H1 (cell line): ENCODE data around the gene MYO7B. TPM values are rescaled to one million over a fixed set of nuclear protein-coding genes. Genes with fewer than 3 reads are reported as not detected.

Source experiments
- CTCF ChIA-PET: fragments of 300-600 bp; sonication (Branson Sonifier 250); formaldehyde crosslinking; loops from one replicate; lab custom pipeline; 2021; ENCODE audit not compliant: partially characterized antibody; lab: Charles Lee
- POLR2A ChIA-PET: fragments of 300-600 bp; sonication (Branson Sonifier 250); formaldehyde crosslinking; loops from one replicate; lab custom pipeline; 2021; ENCODE audit warnings: inconsistent platforms; ENCODE audit not compliant: partially characterized antibody; lab: Charles Lee
- DNase-seq, 2 experiments: peaks; one replicate each; pipeline versions ENCODE4 v3.0.0 to v3.0.0-alpha.2; 2010 to 2022; ENCODE audit warnings: low spot score in 2 of 2, low read depth in 1 of 2, mixed read lengths in 1 of 2
- FAIRE-seq: peaks from 2 replicates; lab custom pipeline; 2011; peaks lifted over from hg19 to GRCh38; lab: Jason Lieb, UNC
- H2AFZ ChIP-seq: 2 replicates; pipeline ENCODE4 v1.8.1; 2012; ENCODE audit warnings: low read length, inconsistent platforms
- H2AK5ac ChIP-seq: 2 replicates; pipeline ENCODE4 v1.6.1; 2013; ENCODE audit warnings: low read depth, low read length
- H2BK120ac ChIP-seq: replicated peaks from 2 replicates; pipeline ENCODE3; 2013; ENCODE audit warnings: low read depth, low read length, inconsistent platforms
- H2BK12ac ChIP-seq: 2 replicates; pipeline ENCODE4 v1.6.1; 2013; ENCODE audit warnings: low read depth, low read length
- H2BK15ac ChIP-seq: 2 replicates; pipeline ENCODE4 v1.6.1; 2013; ENCODE audit warnings: low read length
- H2BK20ac ChIP-seq: 2 replicates; pipeline ENCODE4 v1.6.1; 2013; ENCODE audit warnings: low read length
- H2BK5ac ChIP-seq: 2 replicates; pipeline ENCODE4 v1.6.1; 2013; ENCODE audit warnings: low read depth, low read length
- H3K14ac ChIP-seq: 2 replicates; pipeline ENCODE4 v1.6.1; 2013; ENCODE audit warnings: inconsistent platforms; ENCODE audit not compliant: insufficient read length
- H3K18ac ChIP-seq: 2 replicates; pipeline ENCODE4 v1.6.1; 2013; ENCODE audit warnings: low read length; ENCODE audit errors: extremely low read depth
- H3K23ac ChIP-seq: 2 replicates; pipeline ENCODE4 v1.6.1; 2013; ENCODE audit warnings: inconsistent platforms; ENCODE audit not compliant: insufficient read length
- H3K23me2 ChIP-seq: 2 replicates; pipeline ENCODE4 v1.6.1; 2013; ENCODE audit warnings: low read depth, low read length
- H3K27ac ChIP-seq: 2 replicates; pipeline ENCODE4 v1.6.1; 2011; ENCODE audit warnings: low read depth, low read length, inconsistent platforms
- H3K27me3 ChIP-seq, 4 experiments: replicated peaks in 1 of 4; 1 replicate in 1 of 4; 2 replicates in 3 of 4; pipeline versions ENCODE4 v1.6.1 to v1.8.1; 2011 to 2013; ENCODE audit warnings: low read length in 3 of 4, mild to moderate bottlenecking in 3 of 4, inconsistent platforms in 2 of 4, mixed read lengths in 2 of 4, moderate library complexity in 1 of 4; ENCODE audit not compliant: control insufficient read depth in 3 of 4, insufficient read depth in 3 of 4; ENCODE audit errors: extremely low read depth in 1 of 4
- H3K36me3 ChIP-seq, 4 experiments: 2 replicates each; pipeline versions ENCODE4 v1.6.1 to v1.8.1; 2011 to 2013; ENCODE audit warnings: mild to moderate bottlenecking in 4 of 4, low read length in 3 of 4, moderate library complexity in 2 of 4, control low read depth in 1 of 4, inconsistent platforms in 1 of 4; ENCODE audit not compliant: insufficient read depth in 4 of 4, control insufficient read depth in 2 of 4
- H3K4ac ChIP-seq: replicated peaks from 2 replicates; pipeline ENCODE3; 2013; ENCODE audit warnings: low read length, low read depth, mixed read lengths, inconsistent platforms; ENCODE audit not compliant: insufficient read length
- H3K4me1 ChIP-seq, 4 experiments: replicated peaks in 1 of 4; 1 replicate in 1 of 4; 2 replicates in 3 of 4; pipeline versions ENCODE4 v1.6.1 to v1.8.1; 2011 to 2013; ENCODE audit warnings: low read length in 3 of 4, inconsistent platforms in 2 of 4, mixed read lengths in 1 of 4; ENCODE audit not compliant: insufficient read depth in 4 of 4, control insufficient read depth in 3 of 4
- H3K4me2 ChIP-seq, 2 experiments: 2 replicates each; pipeline versions ENCODE4 v1.6.1 to v1.8.1; 2011 to 2013; ENCODE audit warnings: low read depth in 2 of 2, low read length in 2 of 2, control low read depth in 1 of 2, inconsistent platforms in 1 of 2, mild to moderate bottlenecking in 1 of 2; ENCODE audit not compliant: insufficient read depth in 1 of 2
- H3K4me3 ChIP-seq, 4 experiments: fragments of 200-600, 300-600 bp in 1 of 4; sonication (generic), shearing (Covaris generic), sonication (Bioruptor Twin) in 1 of 4; 2 replicates each; pipeline versions ENCODE4 v1.5.1 to v1.8.1; 2011 to 2016; ENCODE audit warnings: low read length in 4 of 4, low read depth in 3 of 4, control low read depth in 2 of 4, inconsistent platforms in 2 of 4, mild to moderate bottlenecking in 2 of 4, mixed read lengths in 1 of 4, moderate library complexity in 1 of 4; ENCODE audit not compliant: insufficient read depth in 2 of 4; ENCODE audit errors: extremely low read depth in 1 of 4
- H3K56ac ChIP-seq: replicated peaks from 2 replicates; pipeline ENCODE3; 2013; ENCODE audit warnings: low read depth, mild to moderate bottlenecking, mixed read lengths, low read length, inconsistent platforms; ENCODE audit not compliant: insufficient read length
- H3K79me1 ChIP-seq: 2 replicates; pipeline ENCODE4 v1.6.1; 2013; ENCODE audit warnings: low read depth, low read length, control low read depth
- H3K79me2 ChIP-seq, 2 experiments: 2 replicates each; pipeline versions ENCODE4 v1.6.1 to v1.8.1; 2012 to 2013; ENCODE audit warnings: low read length in 2 of 2, mild to moderate bottlenecking in 2 of 2, inconsistent platforms in 1 of 2; ENCODE audit not compliant: insufficient read depth in 2 of 2, control insufficient read depth in 1 of 2
- H3K9ac ChIP-seq, 4 experiments: replicated peaks in 1 of 4; 1 replicate in 1 of 4; 2 replicates in 3 of 4; pipeline versions ENCODE4 v1.6.1 to v1.8.1; 2011 to 2013; ENCODE audit warnings: low read depth in 3 of 4, low read length in 3 of 4, control low read depth in 2 of 4, mild to moderate bottlenecking in 2 of 4, moderate library complexity in 2 of 4, inconsistent platforms in 1 of 4; ENCODE audit errors: extremely low read depth in 1 of 4
- H3K9me3 ChIP-seq, 2 experiments: 2 replicates each; pipeline versions ENCODE4 v1.6.1 to v1.8.1; 2012 to 2013; ENCODE audit warnings: mild to moderate bottlenecking in 2 of 2, moderate library complexity in 2 of 2, control low read depth in 1 of 2, inconsistent platforms in 1 of 2, low read depth in 1 of 2, low read length in 1 of 2, mixed read lengths in 1 of 2; ENCODE audit not compliant: insufficient read depth in 2 of 2
- H4K20me1 ChIP-seq, 2 experiments: replicated peaks in 1 of 2; 2 replicates each; pipeline versions ENCODE3 to v1.8.1; 2011 to 2013; ENCODE audit warnings: inconsistent platforms in 2 of 2, low read length in 2 of 2, mild to moderate bottlenecking in 1 of 2; ENCODE audit not compliant: insufficient read depth in 2 of 2, control insufficient read depth in 1 of 2
- H4K5ac ChIP-seq: 2 replicates; pipeline ENCODE4 v1.6.1; 2013; ENCODE audit warnings: low read length, low read depth, mixed read lengths, inconsistent platforms; ENCODE audit not compliant: insufficient read length
- H4K8ac ChIP-seq: 2 replicates; pipeline ENCODE4 v1.8.0; 2013; ENCODE audit warnings: mild to moderate bottlenecking, moderate library complexity, low read length, inconsistent platforms; ENCODE audit not compliant: insufficient read depth; ENCODE audit errors: extremely low read depth
- H4K91ac ChIP-seq: replicated peaks from 2 replicates; pipeline ENCODE3; 2013; ENCODE audit warnings: low read length, mixed read lengths, inconsistent platforms; ENCODE audit not compliant: insufficient read length
- BACH1 ChIP-seq: IDR thresholded peaks from 2 replicates; pipeline ENCODE4 v1.6.1; 2012; ENCODE audit warnings: low read length, improper control_type of control experiment
- EZH2 ChIP-seq: fragments of 200-600 bp; sonication (generic); IDR thresholded peaks from 2 replicates; pipeline ENCODE4 v1.7.1; 2012; ENCODE audit warnings: low read depth, mild to moderate bottlenecking, moderate library complexity, low read length, inconsistent platforms; ENCODE audit not compliant: severe bottlenecking
- WGBS, 2 experiments: shearing (Covaris generic) in 1 of 2; methylation state at CpG; one replicate each; pipeline versions ENCODE4 v1.1.6 to v1.1.7; 2013 to 2015; ENCODE audit warnings: low lambda C conversion rate in 2 of 2, mixed read lengths in 2 of 2, inconsistent platforms in 1 of 2, low coverage in 1 of 2, missing lambda C conversion rate in 1 of 2; ENCODE audit not compliant: insufficient replicate concordance in 2 of 2, insufficient coverage in 1 of 2, insufficient read length in 1 of 2; ENCODE audit errors: extremely low coverage in 1 of 2, missing lambda C conversion rate in 1 of 2; 5-methylcytosine and 5-hydroxymethylcytosine counted together
- polyA plus RNA-seq, 7 experiments: library from polyadenylated mRNA; depleted of rRNA in 3 of 7; stranded (reverse) in 5 of 7; unstranded in 2 of 7; fragments of >200 nt in 5 of 7; fragments of 200-250 nt in 2 of 7; gene quantifications; 1 replicate in 5 of 7; 2 replicates in 1 of 7; 4 replicates in 1 of 7; pipeline versions ENCODE4 v1.2.1 to v1.2.3, GENCODE V29; 2011 to 2013; ENCODE audit warnings: missing spikeins in 2 of 7, mixed read lengths in 2 of 7
- total RNA-seq: library from RNA; stranded (reverse); fragmentation: NEBNext Ultra II Directional; extraction: Animal tissue kit (Norgen Biotek cat#: 25700); gene quantifications from 2 replicates; pipeline ENCODE4 v1.2.1, GENCODE V29; 2021

The MYO7B gene
- total and polyA plus RNA-seq, 2 of the 8 experiments (the other 6 are each of a cell fraction or from before 2014, with no cell fraction given): not detected

DNA sequence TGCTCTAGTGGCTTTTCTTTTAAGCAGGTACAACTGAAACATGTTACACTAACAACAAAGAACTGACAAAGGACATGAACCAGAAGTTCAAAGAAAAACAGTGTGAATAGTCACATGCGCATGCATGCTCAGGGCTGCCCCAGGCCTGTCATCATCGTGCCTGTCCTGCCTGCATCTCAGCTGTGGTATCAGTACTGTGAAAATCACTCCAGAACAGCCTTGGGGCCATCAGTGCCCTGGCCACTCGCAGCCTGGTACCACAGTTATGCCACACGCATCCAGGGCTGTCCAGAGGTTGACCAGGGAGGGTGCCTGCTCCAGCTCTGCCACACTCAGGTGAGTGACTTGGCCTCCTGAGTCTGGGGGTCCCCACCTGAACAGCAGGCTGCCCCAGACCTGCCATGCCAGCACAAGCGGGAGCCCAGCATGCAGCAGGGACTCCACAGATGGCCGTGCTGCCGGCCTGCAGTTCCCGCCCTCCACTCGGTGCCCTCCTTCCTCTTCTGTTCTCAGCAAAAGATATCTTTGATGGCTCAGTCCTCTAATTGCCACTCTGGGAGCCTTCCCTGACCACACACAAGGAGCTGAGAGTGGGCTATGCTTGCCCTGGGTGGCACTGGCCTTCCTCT is 127.6 kb downstream of the MYO7B start:
- Histone ChIP-seq H3K4me2 (no peak overlapping the region), H3K27ac (no peak overlapping the region), H4K8ac (no peak overlapping the region), H3K27me3 (peaks cover 9 to 33% (median 25%) of the 10 kb centered on the region in 4 experiments), H2AFZ (no peak overlapping the region), H3K79me2 (no peaks in the 10 kb centered on the region), H3K23me2 (peaks cover 3% of the 10 kb centered on the region; the same call in 1 of the 2 replicates), H2BK5ac (no peak overlapping the region), H2BK20ac (no peak overlapping the region), H3K9me3 (no peaks in the 10 kb centered on the region), H3K14ac (no peak overlapping the region), H3K18ac (no peak overlapping the region), H4K91ac (no peak overlapping the region), H3K23ac (no peak overlapping the region), H2BK12ac (no peak overlapping the region), H4K20me1 (no peaks in the 10 kb centered on the region), H3K56ac (no peak overlapping the region), H3K4me3 (no peak overlapping the region), H3K4me1 (peaks cover 0 to 3% (median 0%) of the 10 kb centered on the region in 4 experiments; a peak in 4 of 7 replicates), H3K4ac (no peak overlapping the region), H2BK120ac (no peak overlapping the region), H3K79me1 (no peaks in the 10 kb centered on the region), H3K9ac (no peak overlapping the region), H3K36me3 (no peaks in the 10 kb centered on the region), H2AK5ac (no peak overlapping the region), H2BK15ac (no peak overlapping the region), H4K5ac (no peak overlapping the region)
- TF ChIP-seq EZH2: no peak
- TF ChIP-seq BACH1: no peak
- DNase-seq: no peak
- 83% methylated on average over 6 of the region's 9 CpGs; no CpG with 5 or more reads in 1 of the 2 experiments for WGBS, 2 experiments
- FAIRE-seq: no peak
- POLR2A ChIA-PET: interaction anchor here (1.1 to 3.8 kb wide), 2 partner anchors 12 to 148 kb away, joined by 3 to 21 read pairs; partner anchors contain the start of genes LIMS2 and WDR33
- CTCF ChIA-PET: interaction anchor here (0.7 to 4.1 kb wide), 7 partner anchors 11 to 72 kb away, joined by 3 to 15 read pairs (median 4); no protein-coding TSS in a partner anchor
